Measurements from ENCODE around the gene PRIMA1. TPM values are rescaled to one million over a fixed set of nuclear protein-coding genes. Genes with fewer than 3 reads are reported as not detected.

PRIMA1 gene
- total and polyA plus RNA-seq, 2 donors (not counting 1 experiment from before 2014, with no cell fraction given): not detected

GRCh38 chr14:93716002-93716745 is 72.1 kb downstream of the PRIMA1 start:
- DNase-seq (no peak), ATAC-seq (ENCODE audit: low read depth) (no peak)
- Histone ChIP-seq H3K4me1 (ENCODE audit: control insufficient read depth in 2 of 2, insufficient read depth in 2 of 2, low read length in 2 of 2) (no peaks in the 10 kb centered on the region), H3K27ac (ENCODE audit: low read length in 2 of 2) (no peak overlapping the region), H3K36me3 (replicated peaks in 1 of 2; ENCODE audit: control extremely low read depth in 1 of 2, control insufficient read depth in 1 of 2, extremely low read depth in 1 of 2, insufficient read depth in 2 of 2, low read length in 1 of 2) (no peaks in the 10 kb centered on the region), H2AFZ (ENCODE audit: insufficient read depth, low read depth, low read length, poor library complexity, severe bottlenecking) (no peak overlapping the region), H4K20me1 (ENCODE audit: control insufficient read depth, insufficient read depth, low read length, poor library complexity, severe bottlenecking) (no peaks in the 10 kb centered on the region), H3K4me3 (ENCODE audit: control extremely low read depth in 1 of 5, extremely low read depth in 1 of 5, insufficient read depth in 1 of 5, low read depth in 2 of 5, low read length in 4 of 5) (no peak overlapping the region), H3K79me2 (ENCODE audit: control insufficient read depth, insufficient read depth, low read length) (no peaks in the 10 kb centered on the region), H3K9me3 (ENCODE audit: control extremely low read depth in 1 of 3, control insufficient read depth in 2 of 3, insufficient read depth in 1 of 3, low read length in 2 of 3) (peaks cover 0 to 3% (median 0%) of the 10 kb centered on the region in 3 donors), H3K27me3 (replicated peaks in 1 of 4; ENCODE audit: control extremely low read depth in 1 of 4, control insufficient read depth in 3 of 4, insufficient read depth in 4 of 4, low read length in 3 of 4) (no peaks in the 10 kb centered on the region), H3K9ac (ENCODE audit: low read length) (no peak overlapping the region), H3K4me2 (replicated peaks; ENCODE audit: low read depth, low read length, poor library complexity, severe bottlenecking) (no peak overlapping the region)
- intact Hi-C loops (cut with micrococcal nuclease): no loop called here
- no peak overlapping the region for H3K4me3 Mint-ChIP-seq
- POLR2A ChIA-PET: no interaction called here
- no peaks in the 10 kb centered on the region for H3K4me1 Mint-ChIP-seq
- no peaks in the 10 kb centered on the region for H3K9me3 Mint-ChIP-seq (ENCODE audit: insufficient read depth)
- 96% methylated on average over 4 of the region's 8 CpGs for WGBS (ENCODE audit: insufficient coverage)
- H3K27ac Mint-ChIP-seq: no peak overlapping the region
- H3K27me3 Mint-ChIP-seq: peaks cover 9% of the 10 kb centered on the region
- CTCF ChIA-PET: no interaction called here
- TF ChIP-seq EZH2 (IDR thresholded peaks at IDR 0.05; ENCODE audit: borderline replicate concordance, insufficient read depth, low read depth, low read length, poor library complexity, severe bottlenecking): no peak
- no peak for TF ChIP-seq CTCF (IDR thresholded peaks at IDR 0.05)

- no peak for TF ChIP-seq EZH2 (IDR thresholded peaks at IDR 0.05; ENCODE audit: borderline replicate concordance, insufficient read depth, low read depth, low read length, poor library complexity, severe bottlenecking)
Measured at GRCh38 chr14:93715279-93715927, 72.9 kb downstream of the PRIMA1 start.

More at GRCh38 chr14:93715279-93715927, 72.9 kb downstream of the PRIMA1 start:
- Histone ChIP-seq H4K20me1 (ENCODE audit: control insufficient read depth, insufficient read depth, low read length, poor library complexity, severe bottlenecking) (no peaks in the 10 kb centered on the region), H3K9ac (ENCODE audit: low read length) (no peak overlapping the region), H3K27ac (ENCODE audit: low read length in 2 of 2) (no peak overlapping the region), H3K36me3 (replicated peaks in 1 of 2; ENCODE audit: control extremely low read depth in 1 of 2, control insufficient read depth in 1 of 2, extremely low read depth in 1 of 2, insufficient read depth in 2 of 2, low read length in 1 of 2) (no peaks in the 10 kb centered on the region), H3K4me3 (ENCODE audit: control extremely low read depth in 1 of 5, extremely low read depth in 1 of 5, insufficient read depth in 1 of 5, low read depth in 2 of 5, low read length in 4 of 5) (no peak overlapping the region), H3K9me3 (ENCODE audit: control extremely low read depth in 1 of 3, control insufficient read depth in 2 of 3, insufficient read depth in 1 of 3, low read length in 2 of 3) (peaks cover 0 to 3% (median 0%) of the 10 kb centered on the region in 3 donors), H2AFZ (ENCODE audit: insufficient read depth, low read depth, low read length, poor library complexity, severe bottlenecking) (no peak overlapping the region), H3K27me3 (replicated peaks in 1 of 4; ENCODE audit: control extremely low read depth in 1 of 4, control insufficient read depth in 3 of 4, insufficient read depth in 4 of 4, low read length in 3 of 4) (no peaks in the 10 kb centered on the region), H3K4me1 (ENCODE audit: control insufficient read depth in 2 of 2, insufficient read depth in 2 of 2, low read length in 2 of 2) (no peaks in the 10 kb centered on the region), H3K4me2 (replicated peaks; ENCODE audit: low read depth, low read length, poor library complexity, severe bottlenecking) (no peak overlapping the region), H3K79me2 (ENCODE audit: control insufficient read depth, insufficient read depth, low read length) (no peaks in the 10 kb centered on the region)
- DNase-seq (no peak), ATAC-seq (ENCODE audit: low read depth) (no peak)
- intact Hi-C loops (cut with micrococcal nuclease): no loop called here
- H3K4me1 Mint-ChIP-seq: no peaks in the 10 kb centered on the region
- WGBS (ENCODE audit: insufficient coverage): 76% methylated on average over 13 of the region's 13 CpGs
- H3K4me3 Mint-ChIP-seq: no peak overlapping the region
- H3K27ac Mint-ChIP-seq: no peak overlapping the region
- peaks cover 9% of the 10 kb centered on the region for H3K27me3 Mint-ChIP-seq
- H3K9me3 Mint-ChIP-seq (ENCODE audit: insufficient read depth): no peaks in the 10 kb centered on the region
- POLR2A ChIA-PET: no interaction called here
- CTCF ChIA-PET: no interaction called here
